AG08396 (cell line): ENCODE measurements around the gene MTCH2.
A peak's percentile ranks its signal among the peaks of the same experiment; 100 is the strongest.

Source experiments
- DNase-seq: peaks from one replicate; pipeline ENCODE4 v3.0.0; 2012; ENCODE audit warnings: low spot score, mixed read lengths

MTCH2 gene

DNA sequence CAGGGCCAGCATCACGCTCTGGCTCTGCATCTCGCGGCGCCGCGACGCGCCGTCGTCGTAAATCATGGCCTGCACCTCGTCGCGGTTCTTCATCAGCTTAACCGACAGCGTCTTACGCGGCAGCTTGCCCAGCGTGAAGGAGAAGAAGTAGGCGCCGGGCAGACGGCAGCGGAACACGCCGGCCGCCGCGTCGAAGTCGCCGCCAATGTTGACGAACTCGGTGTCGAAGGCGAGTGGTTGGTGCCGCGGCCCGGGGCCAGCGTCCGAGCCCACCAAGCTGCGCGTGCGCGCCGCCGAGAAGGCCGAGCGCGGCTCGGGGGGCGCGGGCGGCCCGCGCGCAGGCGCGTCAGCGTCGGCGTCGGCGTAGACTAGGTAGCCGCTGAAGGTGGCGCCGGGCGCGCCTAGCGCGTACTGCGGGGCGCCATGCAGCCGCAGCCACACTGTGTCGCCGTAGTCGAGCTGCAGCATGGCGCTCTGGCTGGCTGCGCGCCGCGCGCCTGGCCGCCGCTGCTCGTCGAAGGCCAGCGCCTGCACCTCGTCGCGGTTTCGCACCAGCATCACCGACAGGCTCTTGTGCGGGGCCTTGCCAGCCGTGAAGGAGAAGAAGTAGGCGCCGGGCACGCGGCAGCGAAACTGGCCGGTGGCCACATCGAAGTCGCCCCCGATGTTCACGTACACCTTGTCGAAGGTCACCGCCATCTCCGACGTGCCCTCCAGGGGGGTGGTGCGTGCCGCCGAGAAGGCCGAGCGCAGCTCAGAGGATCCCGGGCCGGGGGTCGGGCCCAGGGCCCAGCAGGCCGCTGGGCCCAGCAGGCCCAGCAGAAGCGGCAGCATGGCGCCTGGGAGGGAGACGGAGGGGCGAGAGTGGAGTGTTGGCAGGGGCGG, 52.1 kb downstream of the MTCH2 start:
- no peak for DNase-seq

- DNase-seq: no peak
Observed at GRCh38 chr11:47589584-47589976, 52.8 kb downstream of the MTCH2 start.

- DNase-seq: no peak
Observed at GRCh38 chr11:47589118-47589517, 53.2 kb downstream of the MTCH2 start.

DNA sequence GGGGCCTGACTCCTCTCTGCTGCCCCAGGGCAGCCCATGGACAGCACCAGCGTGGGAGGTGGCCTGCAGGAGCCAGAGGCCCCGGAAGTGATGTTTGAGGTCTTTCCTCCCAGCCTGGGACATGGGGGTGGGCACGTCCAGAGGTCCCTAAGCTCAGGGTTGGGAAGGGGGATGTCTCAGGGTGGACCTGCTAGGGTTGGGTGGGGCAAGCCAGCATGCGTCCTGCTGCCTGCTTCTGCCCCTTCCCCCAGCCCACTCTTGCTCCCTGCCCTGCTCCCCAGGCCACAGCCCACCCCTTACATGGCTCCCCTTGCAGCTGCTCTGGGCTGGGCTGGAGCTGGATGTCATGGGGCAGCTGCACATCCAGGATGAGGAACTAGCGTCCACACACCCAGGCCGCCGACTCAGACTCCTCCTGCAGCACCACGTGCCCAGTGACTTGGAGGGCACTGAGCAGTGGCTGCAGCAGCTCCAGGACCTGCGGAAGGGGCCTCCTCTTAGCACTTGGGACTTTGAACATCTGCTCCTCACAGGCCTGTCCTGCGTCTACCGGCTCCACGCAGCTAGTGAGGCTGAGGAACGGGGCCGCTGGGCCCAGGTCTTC, 54.5 kb downstream of the MTCH2 start:
- no peak for DNase-seq

DNA sequence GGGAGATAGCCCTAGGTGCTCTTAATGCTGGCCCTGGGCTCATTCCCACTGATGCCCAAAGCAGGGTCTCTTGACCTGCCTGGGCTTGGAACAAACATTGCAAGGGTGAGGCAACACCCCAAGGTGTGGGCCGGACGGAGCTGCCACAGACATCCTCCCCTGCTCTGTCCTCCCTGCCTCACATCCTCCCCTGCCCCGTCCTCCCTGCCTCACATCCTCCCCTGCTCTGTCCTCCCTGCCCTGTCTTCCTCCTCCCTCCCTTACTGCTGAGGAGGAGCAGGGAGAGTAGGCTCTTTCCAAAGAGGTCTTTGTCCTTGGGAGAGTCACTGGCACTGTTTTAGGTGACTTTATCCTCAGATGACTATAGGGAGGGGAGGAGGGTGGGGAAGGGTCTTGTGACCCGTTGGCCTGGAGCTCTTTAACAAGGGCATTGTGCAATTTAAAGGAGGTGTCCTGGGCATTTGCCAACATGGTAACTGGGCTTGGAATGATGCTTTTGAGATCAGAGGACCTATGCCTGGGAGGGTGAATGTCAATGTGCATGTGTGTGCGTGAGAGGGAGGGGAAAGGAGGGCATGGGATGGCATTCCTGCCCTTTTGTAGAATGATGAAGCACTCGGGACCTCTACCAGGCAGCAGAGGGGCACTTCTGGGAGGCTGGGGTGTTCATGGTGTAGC, 55.2 kb downstream of the MTCH2 start:
- DNase-seq: no peak

DNA sequence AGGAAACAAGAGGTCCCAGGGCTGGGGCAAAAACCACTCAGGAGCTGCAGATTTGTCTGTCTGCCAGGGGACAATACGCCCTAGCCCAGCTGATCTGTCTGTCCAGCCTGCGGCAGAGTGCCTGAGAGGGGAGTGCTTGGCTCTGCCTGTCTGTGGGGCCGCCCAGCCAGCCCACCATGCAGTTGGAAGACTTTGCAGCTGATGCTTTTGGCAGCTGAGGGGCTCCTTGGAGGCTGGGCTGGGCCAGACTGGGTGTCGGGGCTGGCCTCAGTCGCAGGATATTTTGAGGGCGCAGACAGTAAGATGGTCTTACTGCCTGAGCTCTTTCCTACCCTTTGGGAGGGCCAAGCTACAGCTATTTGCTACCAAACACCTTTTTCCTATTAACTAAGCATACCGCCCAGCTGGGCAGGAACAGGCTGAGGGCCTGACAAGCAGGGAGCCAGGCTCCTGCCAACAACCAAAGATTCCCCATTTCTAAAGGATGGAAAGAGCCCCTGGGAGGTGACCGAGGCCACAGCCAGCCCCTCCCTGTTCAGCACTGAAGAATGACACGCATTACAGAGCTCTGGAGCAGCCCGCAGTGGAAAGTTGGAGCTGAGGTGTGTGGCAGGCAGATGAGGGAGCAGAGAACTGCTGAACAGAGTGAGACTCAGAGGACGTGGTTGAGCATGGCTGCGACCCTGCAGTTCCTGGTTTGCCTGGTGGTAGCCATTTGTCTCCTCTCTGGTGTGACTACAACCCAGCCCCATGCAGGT, 56.1 kb downstream of the MTCH2 start, which contains the start of gene FAM180B:
Gene FAM180B, plus strand, starts transcription at position 581 of the 758 bp plus-strand sequence. Its CDS starts 91 bp downstream, at position 672.
- DNase-seq: no peak

- no peak for DNase-seq
Observed at GRCh38 chr11:47583844-47584243, 58.5 kb downstream of the MTCH2 start.

DNA sequence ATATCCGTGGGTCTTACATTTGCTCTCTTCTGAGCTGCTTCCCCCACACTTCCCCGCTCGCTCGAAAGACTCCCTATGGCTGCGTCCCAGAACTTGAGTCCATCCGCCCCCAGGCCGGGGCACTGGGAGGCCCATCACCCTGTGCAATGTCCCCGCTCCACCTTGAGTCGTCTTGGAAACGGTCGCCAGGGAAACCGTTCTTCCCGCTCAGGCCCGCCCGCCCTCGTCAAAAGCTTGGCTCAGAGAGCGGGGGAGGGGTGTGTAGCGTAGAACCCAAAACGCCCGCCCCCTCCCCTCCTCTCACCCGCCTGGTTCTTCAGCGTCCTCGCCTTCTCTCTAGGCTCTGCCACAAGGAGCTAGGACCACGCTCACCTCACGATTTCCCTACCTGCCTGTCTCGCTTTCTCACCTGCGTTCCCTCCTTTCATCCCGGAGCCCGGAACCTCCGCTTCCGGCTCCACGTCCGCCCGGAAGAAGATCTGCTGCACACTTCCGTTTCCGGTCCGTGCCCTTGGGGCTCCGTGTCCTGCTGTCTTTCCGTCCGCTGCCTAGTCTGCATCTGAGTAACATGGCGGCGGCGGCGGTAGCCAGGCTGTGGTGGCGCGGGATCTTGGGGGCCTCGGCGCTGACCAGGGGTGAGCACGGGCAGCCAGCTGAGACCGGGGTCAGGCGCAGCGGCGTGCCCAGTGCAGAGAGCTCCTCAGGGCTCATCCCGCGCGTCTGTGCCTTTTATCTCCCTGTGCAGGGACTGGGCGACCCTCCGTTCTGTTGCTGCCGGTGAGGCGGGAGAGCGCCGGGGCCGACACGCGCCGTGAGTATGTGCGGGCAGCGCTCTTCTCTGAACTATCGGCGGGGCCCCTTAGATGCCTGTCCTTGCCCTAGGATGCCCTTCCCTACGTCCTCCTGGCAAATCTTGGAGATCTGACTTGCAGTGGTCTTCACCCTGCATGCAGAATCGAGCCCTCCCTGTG, 63.5 kb downstream of the MTCH2 start, which contains the start of the genes KBTBD4 and NDUFS3:
Gene KBTBD4, minus strand, starts transcription at position 447 of the 971 bp plus-strand sequence. Its CDS starts 19 bp downstream, at position 428.
Gene NDUFS3, plus strand, starts transcription at position 551 of the 971 bp plus-strand sequence. Its CDS starts 18 bp downstream, at position 569.
- peak; percentile 92 for DNase-seq

- no peak for DNase-seq
Observed at GRCh38 chr11:47577460-47578041, 64.8 kb downstream of the MTCH2 start.

GRCh38 chr11:47573321-47573720, 69.0 kb downstream of the MTCH2 start:
- DNase-seq: no peak

- no peak for DNase-seq
Observed at GRCh38 chr11:47572715-47573255, 69.6 kb downstream of the MTCH2 start.

DNA sequence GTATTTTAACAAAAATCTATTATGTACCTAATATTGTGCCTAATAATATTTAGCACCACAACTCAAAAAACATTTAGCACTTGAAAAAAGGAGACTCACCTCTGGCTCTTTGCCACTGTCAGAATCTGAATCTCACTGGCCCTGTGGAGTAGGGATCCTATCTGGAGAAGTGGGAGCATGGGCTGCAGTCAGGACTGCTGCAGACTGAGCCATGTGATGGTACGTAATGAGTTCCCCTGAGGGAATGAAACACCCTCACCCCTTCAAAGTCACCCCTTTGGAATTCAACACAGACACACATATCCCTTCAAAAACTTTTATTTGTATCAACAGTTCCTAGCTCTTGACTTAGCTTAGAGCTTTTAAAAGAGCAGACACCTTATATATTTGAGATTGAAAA, 70.5 kb downstream of the MTCH2 start:
- DNase-seq: peak; percentile 77

GRCh38 chr11:47571357-47571729, 71.0 kb downstream of the MTCH2 start:
- no peak for DNase-seq

DNA sequence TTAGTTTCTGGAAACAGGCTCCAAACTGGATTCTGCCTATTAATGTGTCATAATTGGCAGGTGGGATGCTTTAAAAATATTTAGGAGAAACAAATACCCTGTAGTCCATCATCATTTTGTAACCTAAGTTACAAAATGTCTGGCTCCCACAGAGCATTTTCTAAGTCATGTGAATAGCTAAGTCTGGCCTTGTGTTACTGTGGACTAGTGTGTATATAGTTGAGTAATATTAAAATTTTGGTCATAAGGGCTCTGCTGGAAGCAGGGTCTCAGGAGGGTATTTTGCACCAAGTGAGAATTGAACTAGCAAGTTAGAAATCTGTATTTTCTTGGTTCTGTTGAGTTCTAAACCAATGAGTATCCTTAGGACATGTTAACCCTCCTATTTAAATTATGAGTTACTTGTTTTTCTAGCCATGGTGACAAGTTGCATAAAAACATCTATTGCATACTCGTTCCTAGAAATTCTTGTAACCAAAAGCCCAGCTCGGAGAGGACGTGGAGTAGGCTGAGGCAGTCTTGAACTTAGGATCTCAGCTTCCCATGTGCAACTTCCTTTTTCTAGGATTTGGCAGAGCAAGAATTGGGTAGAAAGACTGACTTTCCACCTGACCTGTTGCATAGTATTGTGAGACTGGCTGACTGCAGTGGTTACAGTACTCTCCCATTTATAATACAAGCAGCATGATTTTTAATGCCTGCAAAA, 71.6 kb downstream of the MTCH2 start:
- DNase-seq: no peak

DNA sequence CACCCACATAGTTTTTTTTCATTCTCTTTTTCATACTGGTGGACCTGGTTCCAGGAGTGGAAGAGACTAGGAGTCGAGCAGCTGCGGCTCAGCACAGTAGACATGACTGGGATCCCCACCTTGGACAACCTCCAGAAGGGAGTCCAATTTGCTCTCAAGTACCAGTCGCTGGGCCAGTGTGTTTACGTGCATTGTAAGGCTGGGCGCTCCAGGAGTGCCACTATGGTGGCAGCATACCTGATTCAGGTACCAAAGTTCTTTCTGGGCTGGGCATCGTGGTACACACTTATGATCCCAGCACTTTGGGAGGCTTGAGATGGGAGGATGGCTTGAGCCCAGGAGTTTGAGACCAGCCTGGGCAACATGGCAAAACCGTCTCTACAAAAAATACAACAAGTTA, 72.7 kb downstream of the MTCH2 start:
- no peak for DNase-seq
